CD4-positive, alpha-beta T cell treated with Interleukin-4 for 4 hours (primary cell): ENCODE measurements around the gene ATXN7L1.
"Not testable (repeated sequence)": the region's sequence is repeated elsewhere in the genome, so short reads cannot be mapped to it uniquely, and the experiment has no call there.

ENCODE experiments used
- DNase-seq: peaks from one replicate; pipeline ENCODE4 v3.0.0-alpha.2; 2020

Gene ATXN7L1

GRCh38 chr7:105890290-105890997, 14.0 kb upstream of the ATXN7L1 start:
- DNase-seq, result peak; percentile 28

- DNase-seq, result no peak
These were observed 11.3 kb upstream of the ATXN7L1 start for GRCh38 chr7:105887569-105888189.

- DNase-seq, result no peak
These were observed 10.4 kb upstream of the ATXN7L1 start for GRCh38 chr7:105886776-105887175.

GRCh38 chr7:105885387-105886111, 9.2 kb upstream of the ATXN7L1 start:
- no peak for DNase-seq

GRCh38 chr7:105883179-105883578, 6.8 kb upstream of the ATXN7L1 start:
- not testable (repeated sequence) for DNase-seq

- DNase-seq, result no peak
These were observed 5.0 kb upstream of the ATXN7L1 start for GRCh38 chr7:105881439-105881838.

GRCh38 chr7:105880571-105881330, 4.4 kb upstream of the ATXN7L1 start:
- no peak for DNase-seq

- no peak for DNase-seq
These were observed 3.4 kb upstream of the ATXN7L1 start for GRCh38 chr7:105879782-105880181.

GRCh38 chr7:105878746-105879605, 2.6 kb upstream of the ATXN7L1 start:
- no peak for DNase-seq

GRCh38 chr7:105877736-105878135, 1.3 kb upstream of the ATXN7L1 start:
- DNase-seq, result no peak

GRCh38 chr7:105876964-105877601, 684 bp upstream of the ATXN7L1 start:
- DNase-seq, result no peak

- DNase-seq, result peak; percentile 49
These were observed 894 bp downstream of the ATXN7L1 start for GRCh38 chr7:105875505-105875904.

- no peak for DNase-seq
These were observed 2.3 kb downstream of the ATXN7L1 start for GRCh38 chr7:105874055-105874454.

GRCh38 chr7:105872491-105872890, 3.9 kb downstream of the ATXN7L1 start:
- no peak for DNase-seq

GRCh38 chr7:105871142-105871541, 5.3 kb downstream of the ATXN7L1 start:
- no peak for DNase-seq

- no peak for DNase-seq
These were observed 10.1 kb downstream of the ATXN7L1 start for GRCh38 chr7:105866102-105866801.

- DNase-seq, result no peak
These were observed 12.5 kb downstream of the ATXN7L1 start for GRCh38 chr7:105863876-105864275.

GRCh38 chr7:105862770-105863169, 13.6 kb downstream of the ATXN7L1 start:
- no peak for DNase-seq

- no peak for DNase-seq
These were observed 14.1 kb downstream of the ATXN7L1 start for GRCh38 chr7:105862276-105862675.

- no peak for DNase-seq
These were observed 15.2 kb downstream of the ATXN7L1 start for GRCh38 chr7:105861224-105861623.

GRCh38 chr7:105860793-105861192, 15.6 kb downstream of the ATXN7L1 start:
- no peak for DNase-seq
